Immature natural killer cell (primary cell): ENCODE measurements around the gene CMTM8. TPM values are rescaled to one million over a fixed set of nuclear protein-coding genes. Genes with fewer than 3 reads are reported as not detected.
A peak's percentile ranks its signal among the peaks of the same experiment; 100 is the strongest.

Experiments used
- DNase-seq, 3 donors: peaks; one replicate each; pipeline ENCODE4 v3.0.0; 2022; ENCODE audit warnings: mixed read lengths in 1 of 3
- H3K27ac Mint-ChIP-seq, 6 donors: one replicate each; pipeline ENCODE4 v1.8.0; 2020; ENCODE audit warnings: mixed read lengths in 6 of 6, mild to moderate bottlenecking in 5 of 6, inconsistent platforms in 4 of 6, moderate library complexity in 3 of 6
- H3K27me3 Mint-ChIP-seq, 3 donors: one replicate each; pipeline ENCODE4 v1.8.0; 2020 to 2021; ENCODE audit warnings: low read depth in 3 of 3, mild to moderate bottlenecking in 3 of 3, mixed read lengths in 3 of 3, moderate library complexity in 3 of 3, inconsistent platforms in 1 of 3
- H3K36me3 Mint-ChIP-seq, 3 donors: one replicate each; pipeline ENCODE4 v1.8.0; 2020; ENCODE audit warnings: mixed read lengths in 3 of 3, inconsistent platforms in 2 of 3, mild to moderate bottlenecking in 2 of 3
- H3K4me1 Mint-ChIP-seq, 2 donors: one replicate each; pipeline ENCODE4 v1.8.0; 2020; ENCODE audit warnings: inconsistent platforms in 2 of 2, mild to moderate bottlenecking in 2 of 2, mixed read lengths in 2 of 2, moderate library complexity in 1 of 2
- H3K4me3 Mint-ChIP-seq, 5 donors: one replicate each; pipeline ENCODE4 v1.8.0; 2020; ENCODE audit warnings: mild to moderate bottlenecking in 5 of 5, mixed read lengths in 5 of 5, inconsistent platforms in 3 of 5, moderate library complexity in 3 of 5
- H3K9me3 Mint-ChIP-seq, 6 donors: one replicate each; pipeline ENCODE4 v1.8.0; 2020; ENCODE audit warnings: mild to moderate bottlenecking in 6 of 6, mixed read lengths in 6 of 6, inconsistent platforms in 4 of 6, moderate library complexity in 3 of 6
- polyA plus RNA-seq, 3 donors: library from polyadenylated mRNA; unstranded; fragments of 300-500 nt; fragmentation: Illumina TruSeq; gene quantifications; one replicate each; pipeline ENCODE4 v1.2.3, GENCODE V29; 2021

The CMTM8 gene
- polyA plus RNA-seq, 3 donors from 2014 or later = 1.8 to 2.0 TPM; not detected in 1

DNA sequence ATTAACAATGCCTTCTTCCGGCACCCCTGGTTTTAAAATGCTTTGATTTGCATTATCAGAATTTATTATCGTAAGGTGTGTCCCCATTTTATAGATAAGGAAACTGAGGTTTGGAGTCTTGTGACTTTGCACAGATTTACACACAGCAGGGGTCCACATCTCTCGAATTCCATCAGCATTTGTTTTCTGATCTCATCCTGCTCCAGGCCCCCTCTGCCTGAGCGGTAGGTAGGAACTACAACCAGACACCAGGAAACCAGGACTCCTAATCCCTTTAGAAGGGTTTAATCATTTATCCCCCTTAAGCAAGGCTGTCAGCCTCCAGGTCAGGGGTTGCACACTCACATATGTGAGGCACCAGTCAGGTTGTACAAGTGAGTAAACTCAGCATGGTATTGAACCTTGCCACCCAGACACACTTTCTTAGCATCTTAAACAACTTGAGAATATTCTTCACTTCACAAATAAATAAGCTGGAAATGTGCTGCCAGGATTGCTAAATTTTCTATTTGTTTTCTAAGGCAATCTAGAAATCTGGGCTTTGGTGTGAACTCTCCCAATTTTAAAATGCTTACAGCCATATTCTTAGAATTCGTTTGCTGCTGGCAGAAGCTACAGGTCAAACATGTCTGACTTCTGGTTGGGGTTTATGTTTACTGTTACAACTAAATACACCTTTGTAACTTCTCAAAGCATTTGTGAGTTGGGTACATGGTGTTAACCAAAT lies 121.4 kb downstream of the CMTM8 start:
- Mint-ChIP-seq H3K4me3 (no peak overlapping the region), H3K4me1 (no peaks in the 10 kb centered on the region), H3K27me3 (peaks cover 0 to 3% (median 2%) of the 10 kb centered on the region in 3 donors), H3K36me3 (no peaks in the 10 kb centered on the region), H3K9me3 (no peaks in the 10 kb centered on the region), H3K27ac (no peak overlapping the region)
- no peak for DNase-seq

DNA sequence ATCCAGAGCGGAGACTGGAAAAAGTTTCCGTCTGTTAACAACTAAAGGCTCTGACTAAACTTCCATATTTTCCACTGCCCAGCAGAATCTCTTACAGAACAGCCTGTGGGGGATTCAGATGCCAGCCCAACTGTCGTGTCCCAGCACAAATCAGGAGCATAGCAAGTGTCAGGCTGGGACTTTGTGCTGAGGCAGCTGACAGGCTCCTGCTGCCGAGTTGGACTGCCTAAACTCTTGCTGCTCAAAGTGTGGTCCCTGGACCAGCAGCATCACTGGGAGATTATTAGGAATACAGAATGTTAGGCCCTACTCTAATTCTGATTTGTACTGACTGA lies 122.0 kb downstream of the CMTM8 start:
- Mint-ChIP-seq H3K4me1 (no peaks in the 10 kb centered on the region), H3K9me3 (no peaks in the 10 kb centered on the region), H3K36me3 (no peaks in the 10 kb centered on the region), H3K4me3 (no peak overlapping the region), H3K27ac (no peak overlapping the region), H3K27me3 (peaks cover 0 to 3% (median 2%) of the 10 kb centered on the region in 3 donors)
- DNase-seq = no peak

DNA sequence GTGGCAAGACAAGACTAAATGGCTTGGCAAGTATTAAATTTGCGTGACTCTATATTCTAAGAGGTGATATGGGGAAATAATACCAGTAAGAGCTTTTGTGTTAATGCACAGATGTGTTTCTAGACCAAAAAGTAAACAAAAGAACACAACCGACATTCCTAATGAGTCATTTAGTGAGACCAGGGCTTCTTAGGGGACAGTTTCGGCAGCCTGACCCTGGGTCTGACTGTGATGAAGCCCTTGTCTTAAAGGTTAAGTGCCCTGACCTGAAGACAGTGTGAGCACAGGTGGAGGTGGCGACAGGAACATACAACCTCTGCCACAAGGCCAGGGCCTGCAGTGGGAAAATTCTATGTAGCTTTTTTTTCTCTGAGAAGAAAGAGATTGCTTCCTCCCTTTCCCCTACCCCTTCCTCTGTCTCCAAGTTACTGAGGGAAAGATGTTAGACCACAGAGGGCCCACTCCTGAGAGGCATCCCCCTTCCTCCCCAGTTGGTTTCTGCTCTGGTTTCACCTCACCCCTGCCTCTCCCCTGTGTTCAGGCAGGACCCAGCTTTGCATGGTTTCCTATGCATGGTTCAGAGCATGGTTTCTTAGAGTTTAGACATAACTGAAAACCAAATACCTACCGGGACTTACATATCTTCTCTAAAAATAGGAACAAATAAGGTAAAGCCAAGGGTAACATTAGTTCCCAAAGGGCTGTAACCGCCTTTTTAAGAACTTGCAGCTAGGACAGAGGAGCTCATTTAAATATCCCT lies 128.3 kb downstream of the CMTM8 start:
- peaks cover 0 to 5% (median 0%) of the 10 kb centered on the region in 3 donors for H3K27me3 Mint-ChIP-seq
- H3K9me3 Mint-ChIP-seq = no peaks in the 10 kb centered on the region
- no peak for DNase-seq
- H3K4me1 Mint-ChIP-seq = no peaks in the 10 kb centered on the region
- H3K4me3 Mint-ChIP-seq = no peak overlapping the region
- H3K27ac Mint-ChIP-seq = no peak overlapping the region
- peaks cover 0 to 4% (median 0%) of the 10 kb centered on the region in 3 donors for H3K36me3 Mint-ChIP-seq

DNA sequence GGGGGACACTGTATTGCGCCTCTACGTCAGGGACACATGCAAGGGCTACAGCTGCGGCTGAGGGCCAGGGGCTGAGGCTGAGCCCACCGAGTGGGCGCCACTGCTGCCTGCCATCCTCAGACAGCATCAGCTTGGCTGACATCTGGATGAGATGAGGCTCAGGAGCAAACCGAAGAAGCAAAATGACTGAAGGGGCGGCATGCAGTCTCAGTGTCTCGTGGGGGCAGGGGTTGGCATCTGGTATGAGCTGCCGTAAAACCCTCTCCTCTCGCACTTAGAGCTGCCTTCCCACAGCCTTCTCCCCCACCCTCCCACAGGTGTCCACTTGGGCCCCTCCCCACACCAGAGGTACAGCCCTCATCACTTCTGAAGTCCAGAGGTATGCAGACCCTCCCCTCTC lies 129.0 kb downstream of the CMTM8 start:
- Mint-ChIP-seq H3K4me1 (no peaks in the 10 kb centered on the region), H3K9me3 (no peaks in the 10 kb centered on the region), H3K27ac (no peak overlapping the region), H3K27me3 (peaks cover 0 to 5% (median 0%) of the 10 kb centered on the region in 3 donors), H3K36me3 (peaks cover 0 to 4% (median 0%) of the 10 kb centered on the region in 3 donors), H3K4me3 (no peak overlapping the region)
- DNase-seq = no peak

DNA sequence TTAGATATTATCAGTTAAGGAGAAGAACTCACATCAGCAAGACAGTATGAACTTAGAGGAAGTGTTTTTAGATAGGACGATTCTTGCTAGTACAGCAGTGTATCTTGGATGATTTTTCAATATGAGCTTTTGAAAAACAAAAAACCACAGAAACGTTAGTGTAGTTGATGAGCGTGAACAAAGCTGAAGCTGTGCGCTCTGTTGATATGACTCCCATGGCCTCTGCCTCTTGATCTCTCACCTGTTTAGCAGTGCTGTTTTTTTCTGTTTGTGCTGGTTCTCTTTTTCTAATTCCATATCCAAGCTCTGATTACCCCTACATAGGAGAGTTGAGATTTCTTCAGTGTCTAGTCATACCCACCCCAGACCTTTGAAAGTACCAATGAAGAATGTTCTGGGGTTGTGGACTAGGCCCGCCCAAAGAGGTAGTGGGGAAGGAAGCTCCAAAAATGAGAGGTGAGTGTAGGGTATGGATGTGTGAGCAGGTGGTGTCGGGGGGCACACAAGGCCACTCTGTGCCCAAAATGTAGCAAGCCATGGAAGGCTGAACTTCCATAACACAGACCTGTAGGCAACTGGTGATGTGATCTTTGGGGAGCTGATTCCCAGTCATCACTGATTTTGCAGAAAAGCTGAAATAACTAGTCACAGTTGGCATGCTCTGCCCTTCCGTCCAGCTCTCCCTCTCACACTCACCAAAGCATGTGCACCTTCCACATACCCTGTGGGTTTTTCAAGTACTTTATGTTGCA lies 133.2 kb downstream of the CMTM8 start:
- no peaks in the 10 kb centered on the region for H3K9me3 Mint-ChIP-seq
- no peak overlapping the region for H3K4me3 Mint-ChIP-seq
- peaks cover 1 to 3% (median 3%) of the 10 kb centered on the region in 3 donors for H3K27me3 Mint-ChIP-seq
- no peak overlapping the region for H3K27ac Mint-ChIP-seq
- peaks cover 0 to 4% (median 0%) of the 10 kb centered on the region in 3 donors for H3K36me3 Mint-ChIP-seq
- H3K4me1 Mint-ChIP-seq = peaks cover 5 to 7% of the 10 kb centered on the region in 2 donors
- no peak for DNase-seq

DNA sequence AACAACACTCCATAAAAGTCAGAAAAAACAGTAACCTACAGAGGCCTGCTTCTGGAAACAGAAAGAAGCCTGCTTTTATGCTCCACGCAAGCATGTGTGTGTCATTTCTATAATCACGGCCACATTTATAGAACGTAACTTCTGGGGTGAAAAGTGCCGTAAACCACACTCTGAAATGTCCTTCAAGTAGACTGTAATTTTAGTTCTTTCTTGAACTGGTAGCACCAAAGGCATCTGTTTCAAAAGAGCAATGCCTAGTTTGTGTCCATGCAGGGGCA lies 133.7 kb downstream of the CMTM8 start:
- no peak overlapping the region for H3K27ac Mint-ChIP-seq
- H3K9me3 Mint-ChIP-seq = no peaks in the 10 kb centered on the region
- H3K27me3 Mint-ChIP-seq = peaks cover 1 to 3% (median 3%) of the 10 kb centered on the region in 3 donors
- H3K36me3 Mint-ChIP-seq = peaks cover 0 to 4% (median 0%) of the 10 kb centered on the region in 3 donors
- peaks cover 5 to 7% of the 10 kb centered on the region in 2 donors for H3K4me1 Mint-ChIP-seq
- DNase-seq = no peak
- no peak overlapping the region for H3K4me3 Mint-ChIP-seq

DNA sequence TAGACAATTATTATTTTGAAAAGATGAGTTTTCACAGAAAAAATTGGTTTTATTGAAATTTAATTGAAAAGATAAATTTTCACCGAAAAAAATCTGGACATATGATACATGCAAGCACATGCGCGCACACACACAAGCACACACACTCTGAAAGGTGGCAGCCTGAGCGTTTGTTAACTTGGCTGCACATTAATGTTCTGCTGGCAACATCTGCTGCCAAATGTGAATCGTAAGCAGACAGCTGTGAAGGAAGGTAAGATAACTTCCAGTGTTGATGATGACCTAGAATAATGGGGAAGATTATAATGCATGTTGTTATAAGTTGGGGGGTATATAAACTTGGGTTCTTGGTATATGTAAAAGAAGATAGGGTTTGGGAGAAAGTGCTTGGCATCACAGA lies 134.8 kb downstream of the CMTM8 start:
- DNase-seq = no peak
- Mint-ChIP-seq H3K4me3 (no peak overlapping the region), H3K36me3 (peaks cover 0 to 4% (median 0%) of the 10 kb centered on the region in 3 donors), H3K27ac (no peak overlapping the region), H3K9me3 (no peaks in the 10 kb centered on the region), H3K4me1 (peaks cover 5 to 7% of the 10 kb centered on the region in 2 donors), H3K27me3 (peaks cover 1 to 5% (median 3%) of the 10 kb centered on the region in 3 donors)

DNA sequence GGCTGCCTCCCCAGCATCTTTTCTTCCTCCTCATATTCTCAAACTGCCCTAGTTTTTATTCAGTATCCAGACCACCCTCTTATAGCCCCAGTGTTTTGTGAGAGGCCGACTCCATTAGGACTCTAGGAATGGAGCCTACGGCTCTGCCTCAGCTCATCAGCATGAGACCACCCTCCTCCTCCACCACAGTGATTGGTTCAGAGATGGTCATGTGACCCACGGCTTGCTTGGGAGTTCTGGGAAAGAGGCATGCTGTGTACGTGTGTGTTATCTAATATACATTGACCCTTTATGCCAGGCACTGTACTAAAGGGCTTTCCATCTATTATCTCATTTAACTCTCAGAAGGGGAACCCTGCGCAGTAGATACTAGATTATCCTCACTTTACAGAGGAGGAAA lies 135.4 kb downstream of the CMTM8 start:
- Mint-ChIP-seq H3K9me3 (no peaks in the 10 kb centered on the region), H3K4me3 (no peak overlapping the region), H3K27ac (no peak overlapping the region), H3K4me1 (peaks cover 5 to 7% of the 10 kb centered on the region in 2 donors), H3K36me3 (peaks cover 0 to 4% (median 0%) of the 10 kb centered on the region in 3 donors), H3K27me3 (peaks cover 1 to 5% (median 3%) of the 10 kb centered on the region in 3 donors)
- DNase-seq = no peak

DNA sequence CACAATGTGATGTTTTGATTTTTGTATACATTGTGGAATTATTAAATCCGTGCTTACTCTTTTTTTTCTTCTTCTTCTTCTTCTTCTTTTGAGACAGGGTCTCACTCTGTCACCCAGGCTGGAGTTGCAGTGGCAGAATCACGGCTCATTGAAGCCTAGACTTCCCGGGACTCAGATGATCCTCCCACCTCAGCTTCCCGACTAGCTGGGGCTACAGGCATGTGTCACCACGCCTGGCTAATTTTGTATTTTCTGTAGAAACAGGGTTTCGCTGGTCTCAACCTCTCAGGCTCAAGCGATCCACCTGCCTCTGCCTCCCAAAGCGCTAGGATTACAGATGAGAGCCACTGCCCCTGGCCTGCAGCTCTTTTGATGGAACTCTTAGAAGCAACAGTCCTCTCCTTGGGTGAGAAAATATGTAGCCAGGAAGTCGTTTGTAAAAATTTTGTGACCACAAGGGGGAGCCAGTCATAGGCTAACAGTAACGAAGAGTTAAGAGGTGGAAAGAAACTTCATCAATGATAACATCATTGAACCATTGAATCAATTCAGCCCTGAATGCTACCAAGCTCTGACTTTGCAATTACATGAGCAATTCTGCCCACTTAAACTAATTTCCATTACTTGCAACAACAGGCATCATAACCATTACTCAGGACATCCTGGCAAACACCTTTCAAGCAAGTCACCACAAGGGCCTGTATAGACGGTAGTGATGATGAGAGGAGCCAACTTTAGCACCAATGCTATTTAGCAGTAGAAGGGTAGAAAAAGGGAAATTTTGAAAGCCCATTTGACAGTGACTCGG lies 136.5 kb downstream of the CMTM8 start:
- peak; percentile 65 to 73 (median 65) for DNase-seq
- Mint-ChIP-seq H3K4me1 (peaks cover 5 to 7% of the 10 kb centered on the region in 2 donors), H3K9me3 (no peaks in the 10 kb centered on the region), H3K27me3 (peaks cover 1 to 3% (median 2%) of the 10 kb centered on the region in 3 donors), H3K36me3 (peaks cover 0 to 3% (median 0%) of the 10 kb centered on the region in 3 donors), H3K27ac (peak overlapping the region in 1 of 6 donors; percentile 3), H3K4me3 (no peak overlapping the region)

DNA sequence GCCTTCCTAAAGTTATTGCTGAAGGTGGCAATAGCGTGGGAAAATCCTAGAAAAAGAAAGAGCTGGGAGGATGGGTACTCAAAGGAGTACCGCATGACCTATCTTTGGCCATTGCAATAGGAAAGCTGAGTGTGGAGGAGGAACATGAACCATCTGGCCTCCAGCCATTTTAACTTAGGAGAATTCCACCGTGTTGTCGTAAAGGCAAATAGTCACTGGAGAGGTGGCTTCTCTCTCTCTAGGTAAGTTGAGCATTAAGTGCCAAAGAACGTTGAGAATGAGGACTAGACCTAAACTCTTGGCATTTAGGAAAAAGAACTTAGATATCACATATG lies 137.1 kb downstream of the CMTM8 start:
- Mint-ChIP-seq H3K9me3 (no peaks in the 10 kb centered on the region), H3K4me1 (peaks cover 5 to 7% of the 10 kb centered on the region in 2 donors), H3K27me3 (peaks cover 1 to 3% (median 2%) of the 10 kb centered on the region in 3 donors), H3K36me3 (no peaks in the 10 kb centered on the region), H3K4me3 (no peak overlapping the region), H3K27ac (no peak overlapping the region)
- no peak for DNase-seq

DNA sequence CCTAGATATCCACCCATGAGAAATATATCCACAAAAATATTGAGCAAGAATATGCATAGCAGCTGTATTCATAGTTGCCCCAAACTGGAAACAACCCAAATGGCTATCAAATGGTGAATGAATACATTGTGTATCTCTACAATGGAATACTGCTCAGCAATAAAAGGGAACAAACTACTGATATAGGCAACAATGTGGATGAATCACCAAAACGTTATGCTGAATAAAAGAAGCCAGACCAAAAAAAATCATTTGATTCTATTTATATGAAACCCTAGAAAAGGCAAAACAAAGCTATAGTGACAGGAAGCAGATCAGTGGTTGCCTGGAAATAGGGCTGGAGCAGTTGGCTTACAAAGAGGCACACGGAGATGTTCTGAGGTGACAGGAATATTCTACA lies 137.6 kb downstream of the CMTM8 start:
- no peak overlapping the region for H3K4me3 Mint-ChIP-seq
- no peaks in the 10 kb centered on the region for H3K36me3 Mint-ChIP-seq
- no peak for DNase-seq
- peaks cover 5 to 7% of the 10 kb centered on the region in 2 donors for H3K4me1 Mint-ChIP-seq
- H3K9me3 Mint-ChIP-seq = no peaks in the 10 kb centered on the region
- H3K27ac Mint-ChIP-seq = no peak overlapping the region
- peaks cover 1 to 5% (median 2%) of the 10 kb centered on the region in 3 donors for H3K27me3 Mint-ChIP-seq

DNA sequence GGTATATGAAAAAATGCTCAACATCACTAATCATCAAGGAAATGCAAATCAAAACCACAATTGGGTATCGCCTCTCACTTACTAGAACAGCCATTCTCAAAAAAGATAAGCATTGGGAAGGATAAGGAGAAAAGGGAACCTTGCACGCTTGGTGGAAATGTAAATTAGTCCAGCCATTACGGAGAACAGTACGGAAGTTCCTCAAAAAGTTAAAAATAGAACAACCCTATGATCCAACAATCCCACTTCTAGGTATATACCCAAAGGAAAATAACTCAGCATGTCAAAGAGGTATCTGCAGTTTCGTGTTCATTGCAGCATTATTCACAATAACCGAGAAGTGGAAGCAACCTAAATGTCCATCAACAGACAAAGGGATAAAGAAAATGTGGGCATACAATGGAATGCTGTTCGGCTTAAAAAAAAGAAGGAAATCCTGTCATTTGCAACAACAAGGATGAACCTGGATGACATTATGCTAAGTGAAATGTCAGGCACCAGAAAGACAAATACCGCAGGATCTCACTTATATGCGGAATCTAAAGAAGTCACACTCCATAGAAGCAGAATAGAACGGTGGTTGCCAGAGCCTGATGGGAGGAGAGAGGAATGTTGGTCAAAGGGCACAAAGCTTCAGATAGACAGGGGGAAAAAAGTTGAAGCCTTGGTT lies 141.5 kb downstream of the CMTM8 start:
- H3K4me1 Mint-ChIP-seq = peaks cover 4 to 5% of the 10 kb centered on the region in 2 donors
- no peaks in the 10 kb centered on the region for H3K36me3 Mint-ChIP-seq
- peaks cover 5 to 6% (median 6%) of the 10 kb centered on the region in 3 donors for H3K27me3 Mint-ChIP-seq
- H3K9me3 Mint-ChIP-seq = no peaks in the 10 kb centered on the region
- no peak overlapping the region for H3K4me3 Mint-ChIP-seq
- no peak overlapping the region for H3K27ac Mint-ChIP-seq
- no peak for DNase-seq

DNA sequence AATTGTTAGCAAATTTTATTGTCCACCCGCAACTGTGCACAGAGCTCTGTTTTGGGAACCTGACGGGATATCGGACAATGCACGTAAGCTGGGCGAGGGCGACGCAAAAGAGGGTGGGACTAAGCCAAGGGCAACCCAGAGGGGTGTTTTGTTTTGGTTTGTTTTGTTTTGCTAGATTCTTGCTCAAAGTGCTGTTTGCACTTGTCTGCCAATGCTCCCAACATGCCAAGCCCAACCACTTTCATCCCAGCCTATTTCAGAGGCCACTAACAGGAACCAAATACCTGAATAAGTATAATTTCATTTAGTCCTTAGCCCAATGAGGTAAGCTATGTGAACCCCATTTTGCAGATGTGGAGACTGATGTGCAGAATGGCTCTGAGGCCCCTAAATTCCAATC lies 143.4 kb downstream of the CMTM8 start:
- no peak overlapping the region for H3K4me3 Mint-ChIP-seq
- H3K9me3 Mint-ChIP-seq = no peaks in the 10 kb centered on the region
- H3K27me3 Mint-ChIP-seq = peaks cover 2 to 9% (median 6%) of the 10 kb centered on the region in 3 donors
- no peak overlapping the region for H3K27ac Mint-ChIP-seq
- no peak for DNase-seq
- H3K36me3 Mint-ChIP-seq = no peaks in the 10 kb centered on the region
- no peaks in the 10 kb centered on the region for H3K4me1 Mint-ChIP-seq
